ENCODE data around the gene ATP2A1. TPM values are rescaled to one million over a fixed set of nuclear protein-coding genes. Genes with fewer than 3 reads are reported as not detected.

ATP2A1 gene
- total and polyA plus RNA-seq, 2 of the 13 experiments (the other 11 are each of a cell fraction or from before 2014, with no cell fraction given): 3.2 to 12.5 TPM

- TF ChIP-seq ZNF121 (CRISPR knock-in tag; IDR thresholded peaks at IDR 0.05): no peak
- peak; percentile 56 for TF ChIP-seq AGO2 (optimal IDR thresholded peaks at IDR 0.05; ENCODE audit: low read depth, low read length)
- TF ChIP-seq ZNF549 (CRISPR knock-in tag; IDR thresholded peaks at IDR 0.05): no peak
- TF ChIP-seq ARNT2 (CRISPR knock-in tag; IDR thresholded peaks at IDR 0.05; ENCODE audit: low read depth): 0 out of 2 replicates have a peak, but pooled peaks have one; percentile 5
Measured at GRCh38 chr16:28838558-28838918, 39.8 kb upstream of the ATP2A1 start (continued).

- TF ChIP-seq ZKSCAN1 (IDR thresholded peaks at IDR 0.05; ENCODE audit: low read length) (no peak), CCAR2 (optimal IDR thresholded peaks at IDR 0.05; ENCODE audit: low read depth, low read length) (no peak), RARA (CRISPR knock-in tag; IDR thresholded peaks at IDR 0.05) (no peak), POLR2G (IDR thresholded peaks at IDR 0.05; ENCODE audit: low read depth, low read length) (peak; percentile 5; the same call in 1 of the 2 replicates), PAF1 (CRISPR knock-in tag; IDR thresholded peaks at IDR 0.05) (peak; percentile 23; the same call in 1 of the 2 replicates), RBM22 (optimal IDR thresholded peaks at IDR 0.05; ENCODE audit: low read length) (peak; percentile 25), ZSCAN12 (CRISPR knock-in tag; IDR thresholded peaks at IDR 0.05) (no peak), ZNF33B (CRISPR knock-in tag; IDR thresholded peaks at IDR 0.05) (no peak), PAWR (CRISPR knock-in tag; IDR thresholded peaks at IDR 0.05; ENCODE audit: borderline replicate concordance) (no peak), KLF9 (CRISPR knock-in tag; IDR thresholded peaks at IDR 0.05; ENCODE audit: low read depth) (no peak), NFKB2 (CRISPR knock-in tag; IDR thresholded peaks at IDR 0.05; ENCODE audit: borderline replicate concordance) (no peak), ZNF816 (CRISPR knock-in tag; IDR thresholded peaks at IDR 0.05; ENCODE audit: borderline replicate concordance) (no peak), ETS1 (CRISPR knock-in tag; IDR thresholded peaks at IDR 0.05) (no peak)
- no peak for FAIRE-seq
- no peak for ATAC-seq
- BruUV-seq (replicated peaks): no TSS peak
- H3K79me2 ChIP-seq (ENCODE audit: insufficient read depth, low read length): peaks cover under 1% of the 10 kb centered on the region
- 96% methylated on average over 14 of the region's 14 CpGs for WGBS (ENCODE audit: low lambda C conversion rate)
- H3K9me3 ChIP-seq (ENCODE audit: low read length): no peaks in the 10 kb centered on the region
- no peaks in the 10 kb centered on the region for H3K4me1 ChIP-seq (ENCODE audit: insufficient read depth, low read length)
- no peak overlapping the region for H2AFZ ChIP-seq (ENCODE audit: low read length)
- intact Hi-C loops (cut with micrococcal nuclease; ENCODE audit: unreplicated experiment): no loop called here
- H3K27me3 ChIP-seq (ENCODE audit: control insufficient read depth in 1 of 2, insufficient read depth in 2 of 2, low read length in 2 of 2): no peaks in the 10 kb centered on the region
- no peak overlapping the region for H3K9ac ChIP-seq (ENCODE audit: insufficient read depth, low read depth, low read length)
- peaks cover 43 to 58% of the 10 kb centered on the region in 2 experiments for H3K36me3 ChIP-seq (replicated peaks in 1 of 2; ENCODE audit: control insufficient read depth in 1 of 2, insufficient read depth in 2 of 2, low read length in 2 of 2)
- DNase-seq (ENCODE audit: low spot score): no peak
- no peak overlapping the region for H3K4me3 ChIP-seq (replicated peaks in 1 of 3; ENCODE audit: insufficient read depth in 1 of 3, low read depth in 2 of 3, low read length in 3 of 3)
- H3K27ac ChIP-seq (ENCODE audit: extremely low read length, insufficient read depth, low read length): no peak overlapping the region
- peaks cover 5% of the 10 kb centered on the region; the same call in 1 of the 2 replicates for H4K20me1 ChIP-seq (ENCODE audit: insufficient read depth, low read length)
- in situ Hi-C loops (cut with HindIII; ENCODE audit: extremely low pct_ligation_motif_present, low pct_unique_long_range_greater_than_20kb): no loop called here
- CTCF ChIA-PET (ENCODE audit: low intra/inter-chr PET ratio, low total read pairs): no interaction called here
- no peak overlapping the region for H3K4me2 ChIP-seq (ENCODE audit: low read depth, low read length)
- POLR2A ChIA-PET: interaction anchor here (1.0 to 6.8 kb wide), 7 partner anchors 7 to 112 kb away, joined by 3 to 51 read pairs (median 5); partner anchors contain the start of genes ATXN2L, NFATC2IP, SH2B1 and TUFM
Measured at GRCh38 chr16:28839004-28839639, 39.2 kb upstream of the ATP2A1 start.

Measured in HepG2 (cell line).